ENCODE measurements around the gene CPM. TPM values are rescaled to one million over a fixed set of nuclear protein-coding genes. Genes with fewer than 3 reads are reported as not detected.

CPM gene
- total and polyA plus RNA-seq, 4 donors: 0.56 to 26.6 (median 18.1) TPM

DNA sequence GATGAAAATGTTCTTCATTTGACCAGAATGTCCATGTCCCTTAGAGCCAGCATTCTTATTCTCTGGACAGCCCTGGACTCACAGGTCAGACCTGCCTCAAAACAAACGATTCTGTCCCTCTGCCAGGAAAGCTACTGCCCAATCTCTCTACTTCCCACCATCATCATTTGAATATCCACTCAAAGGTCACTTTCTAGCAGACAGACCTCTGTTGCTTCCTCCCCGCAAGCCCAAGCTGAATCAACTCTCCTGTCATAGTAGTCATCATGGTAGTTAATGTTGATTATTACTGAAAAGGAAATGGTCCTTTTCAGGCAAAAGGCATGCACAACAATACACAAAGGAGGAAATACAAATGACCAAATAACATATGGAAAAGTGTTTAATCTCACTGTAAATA is 39.6 kb upstream of the CPM start:
- H3K36me3 ChIP-seq (ENCODE audit: control insufficient read depth in 1 of 2, insufficient read depth in 2 of 2, low read length in 1 of 2): no peaks in the 10 kb centered on the region
- no peak overlapping the region for H3K27ac ChIP-seq (ENCODE audit: low read depth in 1 of 2, low read length in 2 of 2)
- DNase-seq (no peak), ATAC-seq (ENCODE audit: low FRiP score) (no peak)
- H3K9me3 ChIP-seq (ENCODE audit: control insufficient read depth, low read length): no peaks in the 10 kb centered on the region
- H3K4me1 ChIP-seq (ENCODE audit: control insufficient read depth in 1 of 2, insufficient read depth in 2 of 2, low read length in 2 of 2): no peaks in the 10 kb centered on the region
- no peak overlapping the region for H3K4me3 ChIP-seq (ENCODE audit: low read length in 2 of 2)
- intact Hi-C loops (cut with DNase I): no loop called here
- H3K27me3 ChIP-seq (ENCODE audit: control insufficient read depth in 1 of 2, insufficient read depth in 2 of 2, low read length in 1 of 2): no peaks in the 10 kb centered on the region
- 67 to 78% methylated on average over 2 of the region's 2 CpGs for WGBS, 2 donors

GRCh38 chr12:68971404-68971803 is 38.4 kb upstream of the CPM start:
- H3K4me1 ChIP-seq (ENCODE audit: control insufficient read depth in 1 of 2, insufficient read depth in 2 of 2, low read length in 2 of 2): no peaks in the 10 kb centered on the region
- ATAC-seq (ENCODE audit: low FRiP score) (no peak), DNase-seq (no peak)
- 91 to 95% methylated on average over 7 to 8 of the region's 8 CpGs for WGBS, 2 donors
- H3K27ac ChIP-seq (ENCODE audit: low read depth in 1 of 2, low read length in 2 of 2): no peak overlapping the region
- no peak overlapping the region for H3K4me3 ChIP-seq (ENCODE audit: low read length in 2 of 2)
- intact Hi-C loops (cut with DNase I): no loop called here
- no peaks in the 10 kb centered on the region for H3K36me3 ChIP-seq (ENCODE audit: control insufficient read depth in 1 of 2, insufficient read depth in 2 of 2, low read length in 1 of 2)
- H3K9me3 ChIP-seq (ENCODE audit: control insufficient read depth, low read length): no peaks in the 10 kb centered on the region
- H3K27me3 ChIP-seq (ENCODE audit: control insufficient read depth in 1 of 2, insufficient read depth in 2 of 2, low read length in 1 of 2): no peaks in the 10 kb centered on the region

DNA sequence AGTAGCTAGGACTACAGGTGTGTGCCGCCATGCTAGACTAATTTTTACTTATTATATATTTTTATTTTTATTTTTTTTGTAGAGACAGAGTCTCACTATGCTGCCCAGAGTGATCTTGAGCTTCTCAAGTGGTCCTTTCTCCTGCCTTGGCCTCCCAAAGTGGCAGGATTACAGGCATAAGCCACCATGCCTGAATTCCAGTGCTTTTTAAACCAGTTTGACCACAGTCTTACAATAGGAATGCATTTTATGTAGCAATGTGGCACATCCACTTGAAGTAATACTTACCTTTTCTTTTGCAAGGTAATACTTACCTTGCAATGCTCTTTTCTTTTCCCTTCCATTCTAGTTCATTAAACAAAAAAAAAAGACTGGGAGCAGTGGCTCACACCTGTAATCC is 38.0 kb upstream of the CPM start:
- no peaks in the 10 kb centered on the region for H3K4me1 ChIP-seq (ENCODE audit: control insufficient read depth in 1 of 2, insufficient read depth in 2 of 2, low read length in 2 of 2)
- DNase-seq (no peak), ATAC-seq (ENCODE audit: low FRiP score) (no peak)
- no peak overlapping the region for H3K27ac ChIP-seq (ENCODE audit: low read depth in 1 of 2, low read length in 2 of 2)
- WGBS, 2 donors: 87 to 90% methylated on average over 1 of the region's 1 CpG
- no peaks in the 10 kb centered on the region for H3K27me3 ChIP-seq (ENCODE audit: control insufficient read depth in 1 of 2, insufficient read depth in 2 of 2, low read length in 1 of 2)
- intact Hi-C loops (cut with DNase I): no loop called here
- no peak overlapping the region for H3K4me3 ChIP-seq (ENCODE audit: low read length in 2 of 2)
- H3K9me3 ChIP-seq (ENCODE audit: control insufficient read depth, low read length): no peaks in the 10 kb centered on the region
- no peaks in the 10 kb centered on the region for H3K36me3 ChIP-seq (ENCODE audit: control insufficient read depth in 1 of 2, insufficient read depth in 2 of 2, low read length in 1 of 2)

DNA sequence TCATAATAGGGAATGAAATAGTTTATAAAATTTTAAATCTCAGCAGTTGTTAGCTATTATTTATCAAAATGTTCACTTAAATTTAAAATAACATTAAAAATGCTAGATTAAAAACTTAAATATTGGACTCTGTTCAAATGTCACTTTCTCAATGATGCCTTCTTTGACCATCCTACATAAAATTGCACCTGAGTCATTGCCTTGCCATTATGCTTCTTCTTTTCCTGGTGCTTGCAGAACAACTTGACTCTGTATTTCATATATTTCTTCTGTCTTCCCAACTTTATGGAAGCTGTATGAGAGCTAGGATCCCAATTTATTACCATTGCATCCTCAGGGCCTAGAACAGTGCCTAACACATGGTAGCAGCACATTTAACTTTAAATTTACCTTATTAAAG is 37.3 kb upstream of the CPM start:
- no peaks in the 10 kb centered on the region for H3K9me3 ChIP-seq (ENCODE audit: control insufficient read depth, low read length)
- H3K27me3 ChIP-seq (ENCODE audit: control insufficient read depth in 1 of 2, insufficient read depth in 2 of 2, low read length in 1 of 2): no peaks in the 10 kb centered on the region
- no peak for ATAC-seq (ENCODE audit: low FRiP score)
- H3K27ac ChIP-seq (ENCODE audit: low read depth in 1 of 2, low read length in 2 of 2): no peak overlapping the region
- intact Hi-C loops (cut with DNase I): no loop called here
- no peak overlapping the region for H3K4me3 ChIP-seq (ENCODE audit: low read length in 2 of 2)
- H3K36me3 ChIP-seq (ENCODE audit: control insufficient read depth in 1 of 2, insufficient read depth in 2 of 2, low read length in 1 of 2): no peaks in the 10 kb centered on the region
- no peak for DNase-seq
- H3K4me1 ChIP-seq (ENCODE audit: control insufficient read depth in 1 of 2, insufficient read depth in 2 of 2, low read length in 2 of 2): no peaks in the 10 kb centered on the region

GRCh38 chr12:68967046-68967445 is 34.1 kb upstream of the CPM start:
- ATAC-seq (ENCODE audit: low FRiP score): no peak
- H3K9me3 ChIP-seq (ENCODE audit: control insufficient read depth, low read length): no peaks in the 10 kb centered on the region
- WGBS, 2 donors: 82 to 85% methylated on average over 3 of the region's 3 CpGs
- no peaks in the 10 kb centered on the region for H3K36me3 ChIP-seq (ENCODE audit: control insufficient read depth in 1 of 2, insufficient read depth in 2 of 2, low read length in 1 of 2)
- no peaks in the 10 kb centered on the region for H3K27me3 ChIP-seq (ENCODE audit: control insufficient read depth in 1 of 2, insufficient read depth in 2 of 2, low read length in 1 of 2)
- intact Hi-C loops (cut with DNase I): no loop called here
- H3K4me3 ChIP-seq (ENCODE audit: low read length in 2 of 2): no peak overlapping the region
- DNase-seq: no peak
- H3K27ac ChIP-seq (ENCODE audit: low read depth in 1 of 2, low read length in 2 of 2): no peak overlapping the region
- no peaks in the 10 kb centered on the region for H3K4me1 ChIP-seq (ENCODE audit: control insufficient read depth in 1 of 2, insufficient read depth in 2 of 2, low read length in 2 of 2)

GRCh38 chr12:68963856-68964745 is 31.1 kb upstream of the CPM start:
- no peak overlapping the region for H3K27ac ChIP-seq (ENCODE audit: low read depth in 1 of 2, low read length in 2 of 2)
- 92 to 94% methylated on average over 7 of the region's 7 CpGs for WGBS, 2 donors

GRCh38 chr12:68962877-68963855 is 30.2 kb upstream of the CPM start:
- intact Hi-C loops (cut with DNase I): no loop called here
- Histone ChIP-seq H3K4me1 (ENCODE audit: control insufficient read depth in 1 of 2, insufficient read depth in 2 of 2, low read length in 2 of 2) (no peaks in the 10 kb centered on the region), H3K27ac (ENCODE audit: low read depth in 1 of 2, low read length in 2 of 2) (no peak overlapping the region), H3K9me3 (ENCODE audit: control insufficient read depth, low read length) (no peaks in the 10 kb centered on the region), H3K4me3 (ENCODE audit: low read length in 2 of 2) (no peak overlapping the region), H3K36me3 (ENCODE audit: control insufficient read depth in 1 of 2, insufficient read depth in 2 of 2, low read length in 1 of 2) (no peaks in the 10 kb centered on the region), H3K27me3 (ENCODE audit: control insufficient read depth in 1 of 2, insufficient read depth in 2 of 2, low read length in 1 of 2) (no peaks in the 10 kb centered on the region)
- DNase-seq (no peak), ATAC-seq (ENCODE audit: low FRiP score) (no peak)
- 80 to 81% methylated on average over 5 of the region's 5 CpGs for WGBS, 2 donors

More at GRCh38 chr12:68963856-68964745, 31.1 kb upstream of the CPM start:
- H3K9me3 ChIP-seq (ENCODE audit: control insufficient read depth, low read length): no peaks in the 10 kb centered on the region
- no peak for ATAC-seq (ENCODE audit: low FRiP score)
- intact Hi-C loops (cut with DNase I): no loop called here
- H3K36me3 ChIP-seq (ENCODE audit: control insufficient read depth in 1 of 2, insufficient read depth in 2 of 2, low read length in 1 of 2): no peaks in the 10 kb centered on the region
- DNase-seq: no peak
- H3K4me1 ChIP-seq (ENCODE audit: control insufficient read depth in 1 of 2, insufficient read depth in 2 of 2, low read length in 2 of 2): no peaks in the 10 kb centered on the region
- H3K4me3 ChIP-seq (ENCODE audit: low read length in 2 of 2): no peak overlapping the region
- no peaks in the 10 kb centered on the region for H3K27me3 ChIP-seq (ENCODE audit: control insufficient read depth in 1 of 2, insufficient read depth in 2 of 2, low read length in 1 of 2)

DNA sequence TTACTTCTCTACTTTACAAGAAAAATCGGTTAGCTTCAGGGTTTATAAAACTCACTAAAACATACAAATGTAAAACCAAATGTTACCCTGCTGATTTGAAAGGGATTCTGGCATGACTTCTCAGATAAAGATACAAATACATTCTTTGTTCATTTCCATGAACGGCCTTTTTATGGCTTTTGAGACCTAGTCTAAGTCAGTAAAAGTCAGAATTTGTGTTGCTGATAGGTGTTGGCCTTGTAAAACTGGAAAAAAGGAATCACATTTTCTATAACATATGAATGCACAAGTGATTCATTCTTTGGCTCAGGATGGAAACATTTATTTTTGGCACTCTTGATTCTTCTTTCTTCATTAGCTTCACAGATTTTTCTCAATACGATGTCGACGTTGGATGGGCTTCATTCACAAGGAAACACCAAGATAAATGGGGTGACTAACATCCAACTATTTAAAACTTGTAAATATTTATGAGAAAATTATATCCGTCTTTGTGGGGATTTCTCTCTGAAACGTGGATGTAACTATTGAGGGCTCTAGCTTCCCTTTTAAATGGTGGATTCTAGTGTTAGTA is 27.0 kb upstream of the CPM start:
- ATAC-seq (ENCODE audit: low FRiP score) (no peak), DNase-seq (no peak)
- H3K27ac ChIP-seq (ENCODE audit: low read depth in 1 of 2, low read length in 2 of 2): no peak overlapping the region
- H3K36me3 ChIP-seq (ENCODE audit: control insufficient read depth in 1 of 2, insufficient read depth in 2 of 2, low read length in 1 of 2): no peaks in the 10 kb centered on the region
- H3K4me3 ChIP-seq (ENCODE audit: low read length in 2 of 2): no peak overlapping the region
- no peaks in the 10 kb centered on the region for H3K27me3 ChIP-seq (ENCODE audit: control insufficient read depth in 1 of 2, insufficient read depth in 2 of 2, low read length in 1 of 2)
- 37 to 38% methylated on average over 7 of the region's 7 CpGs for WGBS, 2 donors
- no peaks in the 10 kb centered on the region for H3K4me1 ChIP-seq (ENCODE audit: control insufficient read depth in 1 of 2, insufficient read depth in 2 of 2, low read length in 2 of 2)
- H3K9me3 ChIP-seq (ENCODE audit: control insufficient read depth, low read length): no peaks in the 10 kb centered on the region
- intact Hi-C loops (cut with DNase I): no loop called here
